ENCODE results near the gene PTRHD1.
A peak's percentile ranks its signal among the peaks of the same experiment; 100 is the strongest.
"Not testable (repeated sequence)": the region's sequence is repeated elsewhere in the genome, so short reads cannot be mapped to it uniquely, and the experiment has no call there.

Gene PTRHD1

DNA sequence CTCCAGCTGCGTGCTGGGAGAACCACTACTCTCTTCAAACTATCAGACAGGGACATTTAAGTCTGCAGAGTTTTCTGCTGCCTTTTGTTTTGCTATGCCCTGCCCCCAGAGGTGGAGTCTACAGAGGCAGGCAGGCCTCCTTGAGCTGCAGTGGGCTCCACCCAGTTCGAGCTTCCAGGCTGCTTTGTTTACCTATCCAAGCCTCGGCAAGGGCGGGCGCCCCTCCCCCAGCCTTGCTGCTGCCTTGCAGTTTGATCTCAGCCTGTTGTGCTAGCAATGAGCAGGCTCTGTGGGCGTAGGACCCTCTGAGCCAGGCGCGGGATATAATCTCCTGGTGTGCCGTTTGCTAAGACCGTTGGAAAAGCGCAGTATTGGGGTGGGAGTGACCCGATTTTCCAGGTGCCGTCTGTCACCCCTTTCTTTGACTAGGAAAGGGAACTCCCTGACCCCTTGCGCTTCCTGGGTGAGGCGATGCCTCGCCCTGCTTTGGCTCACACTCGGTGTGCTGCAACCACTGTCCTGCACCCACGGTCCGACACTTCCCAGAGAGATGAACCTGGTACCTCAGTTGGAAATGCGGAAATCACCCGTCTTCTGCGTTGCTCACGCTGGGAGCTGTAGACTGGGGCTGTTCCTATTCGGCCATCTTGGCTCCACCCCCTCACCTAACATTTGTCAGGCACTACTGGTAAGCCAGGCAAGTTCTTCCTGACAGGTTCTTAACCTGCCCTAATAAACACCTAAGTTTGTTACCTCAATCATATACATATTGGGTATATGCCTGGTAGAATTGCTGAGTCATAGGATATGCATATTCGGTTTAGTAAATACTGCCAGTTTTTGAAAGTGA, 12.8 kb upstream of the PTRHD1 start:
- not testable (repeated sequence) for DNase-seq

DNA sequence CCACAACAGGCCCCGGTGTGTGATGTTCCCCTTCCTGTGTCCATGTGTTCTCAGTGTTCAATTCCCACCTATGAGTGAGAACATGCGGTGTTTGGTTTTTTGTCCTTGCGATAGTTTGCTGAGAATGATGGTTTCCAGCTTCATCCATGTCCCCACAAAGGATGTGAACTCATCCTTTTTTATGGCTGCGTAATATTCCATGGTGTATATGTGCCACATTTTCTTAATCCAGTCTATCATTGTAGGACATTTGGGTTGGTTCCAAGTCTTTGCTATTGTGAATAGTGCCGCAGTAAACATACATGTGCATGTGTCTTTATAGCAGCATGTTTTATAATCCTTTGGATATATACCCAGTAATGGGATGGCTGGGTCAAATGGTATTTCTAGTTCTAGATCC, 7.3 kb upstream of the PTRHD1 start:
- not testable (repeated sequence) for DNase-seq

- no peak for DNase-seq
Observed at GRCh38 chr2:24797644-24798043, 4.5 kb upstream of the PTRHD1 start.

GRCh38 chr2:24793761-24794435, 707 bp upstream of the PTRHD1 start:
- peak; percentile 60 for DNase-seq

DNA sequence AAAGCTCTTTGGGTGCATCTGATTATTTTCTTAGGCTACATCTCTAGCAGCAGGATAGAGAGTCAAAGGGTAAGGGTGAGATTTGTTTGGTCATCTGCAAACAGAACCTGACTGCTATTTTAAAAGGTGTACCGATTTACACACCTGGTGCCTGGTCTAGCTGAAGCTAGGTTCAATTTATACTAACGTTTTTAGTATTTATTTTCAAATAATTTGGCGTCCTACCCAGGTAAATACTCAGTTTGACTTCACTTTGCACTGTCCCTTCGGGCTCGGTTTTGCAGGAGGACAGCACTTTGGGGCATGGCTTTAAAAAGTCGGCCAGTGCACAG, 683 bp downstream of the PTRHD1 start:
- peak; percentile 74 for DNase-seq

- DNase-seq: no peak
Observed at GRCh38 chr2:24791452-24791851, 1.7 kb downstream of the PTRHD1 start.

DNA sequence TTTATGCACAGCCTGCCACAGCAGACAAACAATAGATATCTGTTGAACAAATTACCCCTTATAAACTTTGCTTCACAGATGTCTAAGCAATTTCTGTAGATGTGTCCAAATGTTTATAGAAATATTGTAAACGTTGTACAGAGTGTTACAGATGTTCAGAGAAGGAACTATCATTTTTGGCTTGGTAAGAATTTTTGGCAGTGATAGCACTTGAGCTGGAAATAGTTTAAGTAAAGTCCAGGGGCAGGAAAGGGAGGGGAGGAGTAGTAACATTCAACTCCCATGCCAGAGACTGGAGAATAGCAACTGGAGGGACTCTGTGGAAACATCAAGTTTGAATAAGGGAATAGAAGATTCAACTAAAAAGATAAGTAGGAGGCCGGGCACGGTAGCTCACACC, 4.4 kb downstream of the PTRHD1 start:
- DNase-seq: no peak

- no peak for DNase-seq
Observed at GRCh38 chr2:24787532-24787931, 5.7 kb downstream of the PTRHD1 start.

DNA sequence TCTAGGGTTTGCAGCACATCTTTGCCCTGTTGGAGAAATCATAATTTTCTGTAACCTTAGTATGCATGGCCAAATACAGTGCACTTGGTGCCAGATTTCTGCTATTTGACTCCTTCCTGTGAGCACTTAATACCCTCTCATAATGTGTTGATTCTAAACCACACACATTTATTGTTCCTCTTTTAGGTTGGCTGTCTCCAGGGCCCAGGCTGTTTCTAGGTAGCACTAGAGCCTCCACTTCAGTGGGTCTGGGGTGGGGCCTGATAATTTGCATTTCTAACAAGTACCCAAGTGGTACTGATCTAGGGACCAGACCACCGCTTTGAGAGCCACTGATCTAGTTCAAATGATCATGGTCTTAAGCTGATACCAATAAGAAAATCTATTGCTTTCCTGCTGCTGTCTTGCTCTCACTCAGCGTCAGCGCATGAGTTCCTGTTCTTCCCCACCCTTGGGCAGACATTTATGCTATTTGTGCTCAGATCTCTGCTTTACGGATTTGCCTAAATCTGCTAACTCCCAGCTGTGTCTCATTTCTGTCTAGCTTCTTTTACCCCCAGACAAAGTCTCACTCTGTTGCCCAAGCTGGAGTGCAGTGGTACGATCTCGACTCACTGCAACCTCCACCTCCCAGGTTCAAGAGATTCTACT, 7.4 kb downstream of the PTRHD1 start:
- peak; percentile 54 for DNase-seq

DNA sequence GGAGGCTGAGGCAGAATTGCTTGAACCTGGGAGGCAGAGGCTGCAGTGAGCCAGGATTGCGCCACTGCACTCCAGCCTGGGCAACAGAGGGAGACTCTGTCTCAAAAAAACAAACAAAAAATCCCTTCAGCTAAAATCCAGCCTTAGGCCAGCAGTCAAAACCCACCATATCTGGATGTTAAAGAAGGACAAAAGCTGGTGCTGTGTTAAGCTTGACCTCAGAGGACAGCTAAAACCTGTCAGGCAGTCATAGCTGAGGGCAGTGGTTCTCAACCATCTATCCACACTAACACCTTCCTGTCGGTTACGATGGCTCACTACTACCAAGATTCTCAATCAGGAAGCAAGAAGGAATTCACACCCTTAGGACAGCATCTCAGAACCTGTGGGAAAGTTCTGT, 9.6 kb downstream of the PTRHD1 start:
- DNase-seq: no peak

DNA sequence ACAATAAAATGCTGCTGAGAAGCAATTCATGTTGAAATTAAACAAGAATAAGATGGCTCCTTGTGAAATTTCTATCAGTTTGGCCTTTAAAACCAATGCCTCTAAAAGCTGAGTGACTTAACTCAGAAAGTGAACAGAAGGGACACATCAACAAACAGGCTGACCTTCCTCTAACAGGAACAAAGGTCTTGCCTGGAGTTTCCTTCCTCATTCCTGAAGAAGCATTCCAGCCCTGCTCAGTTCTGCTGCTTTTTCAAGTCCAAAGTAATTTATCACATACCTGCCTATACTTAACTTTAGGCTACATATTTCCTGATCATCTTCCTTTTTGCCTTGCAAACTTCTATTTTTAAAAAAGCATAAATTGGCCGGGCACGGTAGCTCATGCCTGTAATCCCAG, 14.1 kb downstream of the PTRHD1 start:
- no peak for DNase-seq

DNA sequence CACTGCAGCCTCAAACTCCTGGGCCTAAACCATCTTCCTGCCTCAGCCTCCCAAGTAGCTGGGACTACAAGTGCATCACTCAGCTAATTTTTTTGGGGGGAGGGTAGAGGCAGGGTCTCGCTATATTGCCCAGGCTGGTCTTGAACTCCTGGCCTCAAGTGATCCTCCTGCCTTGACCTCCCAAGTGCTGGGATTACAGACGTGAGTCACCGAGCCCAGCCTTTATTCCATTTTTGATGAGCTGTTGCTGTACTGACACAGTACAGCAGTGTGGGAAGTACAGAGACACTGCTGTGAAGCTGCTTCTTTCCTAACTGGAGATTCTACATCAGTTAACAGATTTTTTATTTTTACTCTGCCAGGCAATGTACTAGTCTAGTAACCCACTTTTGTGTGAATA, 18.8 kb downstream of the PTRHD1 start:
- DNase-seq: no peak

DNA sequence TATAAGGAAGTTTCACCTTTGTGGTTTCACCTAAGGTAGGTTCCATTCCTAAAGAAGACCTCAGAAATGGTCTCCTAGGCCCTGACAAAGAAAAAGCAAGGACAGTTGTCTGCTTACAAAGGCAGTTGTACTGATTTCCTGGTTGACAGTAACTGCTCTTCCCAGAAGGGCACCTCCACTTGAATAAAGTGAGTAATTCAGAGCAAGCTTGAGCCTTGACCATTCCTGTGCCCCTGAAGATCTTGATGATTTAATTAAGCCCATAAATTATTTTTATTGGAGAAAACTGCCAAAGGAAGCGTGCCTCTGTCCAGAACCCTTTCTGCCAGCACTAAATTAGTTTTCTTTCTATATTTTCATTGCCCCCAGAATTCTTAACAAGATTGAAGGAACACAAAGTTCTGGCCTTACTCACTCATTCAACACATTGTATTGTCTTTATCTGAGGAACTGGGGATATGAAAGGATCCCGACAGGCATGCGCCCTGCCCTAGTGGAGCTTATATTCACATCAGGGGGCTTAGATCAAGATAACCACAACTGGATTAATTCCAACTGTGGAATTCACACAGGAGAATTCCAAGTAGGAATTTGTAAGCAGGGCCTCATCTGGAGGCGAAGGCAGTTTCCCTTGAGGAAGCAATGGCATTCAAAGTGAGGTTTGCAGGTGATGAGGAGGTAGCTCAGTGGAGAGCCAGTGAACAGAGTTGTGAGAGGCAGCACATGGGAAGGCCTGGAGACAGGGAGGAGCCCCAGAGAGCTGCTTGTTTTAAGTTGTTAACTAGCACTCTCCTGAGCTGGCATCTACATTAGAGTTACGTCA, 21.2 kb downstream of the PTRHD1 start:
- no peak for DNase-seq

GRCh38 chr2:24771061-24771460, 22.1 kb downstream of the PTRHD1 start:
- DNase-seq: no peak

GRCh38 chr2:24768601-24769000, 24.6 kb downstream of the PTRHD1 start:
- no peak for DNase-seq

GRCh38 chr2:24768013-24768412, 25.2 kb downstream of the PTRHD1 start:
- peak; percentile 66 for DNase-seq

DNA sequence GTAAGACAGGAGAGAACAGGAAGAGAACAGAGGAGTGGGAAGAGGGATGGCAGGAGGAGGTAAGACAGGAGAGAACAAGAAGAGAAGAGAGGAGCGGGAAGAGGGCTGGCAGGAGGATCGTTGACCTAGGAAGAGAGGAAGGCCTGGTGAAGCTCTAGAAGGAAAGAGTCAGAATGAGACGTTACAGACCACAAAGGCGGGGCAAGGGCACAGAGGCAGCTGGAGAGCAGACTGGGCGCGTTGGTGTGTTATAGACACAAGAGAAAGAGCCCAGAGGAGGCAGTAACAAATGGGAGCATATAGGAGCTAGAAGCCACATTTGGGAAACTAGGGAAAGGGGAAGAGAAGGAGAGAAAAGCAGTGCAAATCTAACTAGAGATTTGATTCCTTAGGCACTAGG, 26.6 kb downstream of the PTRHD1 start:
- no peak for DNase-seq

DNA sequence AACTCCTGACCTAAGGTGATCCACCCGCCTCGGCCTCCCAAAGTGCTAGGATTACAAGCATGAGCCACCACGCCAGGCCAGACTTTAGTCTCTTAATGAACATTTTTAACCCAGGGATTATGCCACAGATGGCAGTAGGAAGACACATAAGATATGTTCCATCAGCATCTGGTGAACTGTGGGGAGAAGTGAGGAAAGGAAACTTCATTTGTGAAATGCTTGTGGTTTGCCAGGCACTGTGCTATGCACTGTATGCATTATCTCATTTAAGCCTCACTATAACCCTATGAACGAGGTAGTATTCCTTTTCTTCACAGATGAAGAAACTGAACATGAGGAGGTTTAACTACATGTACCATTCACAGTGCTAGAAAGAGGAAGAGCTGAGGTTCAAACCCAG, 29.3 kb downstream of the PTRHD1 start:
- DNase-seq: no peak

GRCh38 chr2:24762518-24762917, 30.7 kb downstream of the PTRHD1 start:
- no peak for DNase-seq

GRCh38 chr2:24761866-24762265, 31.3 kb downstream of the PTRHD1 start:
- DNase-seq: no peak

- no peak for DNase-seq
Observed at GRCh38 chr2:24756789-24757188, 36.4 kb downstream of the PTRHD1 start.

DNA sequence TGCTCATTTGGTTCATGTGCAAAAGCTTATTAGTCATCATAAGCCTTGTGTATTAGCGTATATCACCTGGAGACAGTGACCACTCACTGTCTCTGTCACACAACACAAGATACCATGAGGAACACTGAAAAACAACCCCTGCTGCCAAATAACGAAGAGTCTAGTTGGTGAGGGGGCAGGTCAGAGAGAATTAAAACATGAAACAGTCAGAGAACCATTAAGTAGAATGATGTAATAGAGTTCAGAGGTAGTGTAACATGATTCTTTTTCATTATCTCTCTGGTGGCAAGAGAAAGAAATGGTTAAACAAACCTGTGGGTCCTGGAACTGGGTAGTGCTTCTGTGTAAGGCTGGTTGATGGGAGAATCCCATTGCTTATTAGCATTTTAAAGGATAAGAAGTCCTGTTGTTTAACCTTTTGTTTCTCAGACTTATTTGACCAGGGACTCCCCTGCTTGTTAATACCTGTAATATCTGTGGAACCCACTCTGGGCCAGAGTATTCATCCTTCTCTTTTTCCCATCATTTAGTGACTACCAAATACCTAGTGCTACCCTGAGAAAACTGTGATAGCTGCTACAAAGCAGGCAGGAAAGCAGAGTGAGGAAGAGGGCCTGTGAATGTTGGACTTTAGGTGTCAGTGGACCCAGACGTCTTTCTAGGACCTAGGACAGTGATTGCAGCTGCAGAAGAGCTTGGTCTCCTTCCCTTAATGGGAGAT, 38.0 kb downstream of the PTRHD1 start:
- DNase-seq: peak; percentile 32

All from NCI-H510A treated with DMSO at 0.1 percent for 48 hours (cell line).